GM23248 (cell line): ENCODE data around the gene SH3GL1.

Experiments used
- EZH2 ChIP-seq: fragments of 200-600 bp; sonication (generic); IDR thresholded peaks from 2 replicates; pipeline ENCODE4 v1.6.1; 2018; ENCODE audit warnings: antibody characterized with exemption, mild to moderate bottlenecking; ENCODE audit not compliant: insufficient read depth, poor library complexity, severe bottlenecking
- EZH2phosphoT487 ChIP-seq: fragments of 200-600 bp; sonication (generic); IDR thresholded peaks from 2 replicates; pipeline ENCODE4 v1.6.1; 2018; ENCODE audit warnings: antibody characterized with exemption, moderate library complexity, mild to moderate bottlenecking, low read depth; ENCODE audit not compliant: insufficient read depth

- no peak for TF ChIP-seq EZH2phosphoT487
- no peak for TF ChIP-seq EZH2
Observed at GRCh38 chr19:4380254-4380727, 20.1 kb downstream of the SH3GL1 start.
